Ovary (tissue), 9 donors: ENCODE results near the gene PCTP. TPM values are rescaled to one million over a fixed set of nuclear protein-coding genes. Genes with fewer than 3 reads are reported as not detected.
A peak's percentile ranks its signal among the peaks of the same experiment; 100 is the strongest.

Experiments used
- DNase-seq, 5 donors: peaks; one replicate each; pipeline ENCODE4 v3.0.0-alpha.2; 2019 to 2020
- H3K27ac ChIP-seq, 2 donors: fragments of 200-600 bp; one replicate each; pipeline versions ENCODE4 v1.5.1 to v1.8.0; 2019 to 2022
- H3K27me3 ChIP-seq: fragments of 200-600 bp; one replicate; pipeline ENCODE4 v1.8.0; 2022
- H3K36me3 ChIP-seq: fragments of 200-600 bp; sonication (generic); one replicate; pipeline ENCODE4 v1.5.1; 2019
- H3K4me1 ChIP-seq: one replicate; pipeline ENCODE4 v1.8.1; 2013; ENCODE audit warnings: mild to moderate bottlenecking, moderate library complexity; ENCODE audit not compliant: insufficient read depth
- H3K4me3 ChIP-seq: fragments of 200-600 bp; sonication (generic); one replicate; pipeline ENCODE4 v1.5.1; 2017
- H3K9me3 ChIP-seq, 2 donors: fragments of 200-600 bp in 1 of 2; sonication (generic) in 1 of 2; one replicate each; pipeline versions ENCODE4 v1.5.1 to v1.8.1; 2013 to 2019; ENCODE audit warnings: mild to moderate bottlenecking in 1 of 2, moderate library complexity in 1 of 2
- EP300 ChIP-seq: sonication (generic); formaldehyde crosslinking; IDR thresholded peaks from one replicate; pipeline ENCODE4 v1.6.1; 2017; ENCODE audit warnings: antibody characterized with exemption
- POLR2A ChIP-seq: fragments of 450-650 bp; IDR thresholded peaks from one replicate; pipeline ENCODE4 v1.6.1; 2017; ENCODE audit warnings: antibody characterized with exemption, mild to moderate bottlenecking, moderate library complexity
- WGBS, 3 donors: extraction: QIAGEN DNeasy Blood & Tissue Kit in 1 of 3; methylation state at CpG; one replicate each; pipeline versions ENCODE4 v1.1.5 to v1.1.7; 2013 to 2017; 5-methylcytosine and 5-hydroxymethylcytosine counted together
- intact Hi-C, 4 donors: fragments of 100-400 bp; cut with DNase I; formaldehyde crosslinking; loops; one replicate each; pipeline versions ENCODE4 v1.11.0 to v1.15.1; 2022 to 2023
- polyA plus RNA-seq, 2 donors: library from polyadenylated mRNA; stranded (reverse); fragments of 200-250 nt in 1 of 2; fragments of 350-450 nt in 1 of 2; fragmentation: Illumina TruSeq in 1 of 2; extraction: RNeasy Lipid Tissue Mini Kit (QIAGEN cat#74804) in 1 of 2; gene quantifications; one replicate each; pipeline ENCODE4 v1.2.3, GENCODE V29; 2013 to 2014
- total RNA-seq, 7 donors: library from RNA; depleted of rRNA in 2 of 7; stranded (reverse); fragments of >200 nt in 2 of 7; fragmentation: NEBNext Ultra II Directional in 3 of 7; extraction: Animal tissue kit (Norgen Biotek cat#: 25700) in 3 of 7; gene quantifications; one replicate each; pipeline versions ENCODE4 v1.1.0 to v1.2.4, GENCODE V29; 2016 to 2023
- TF ChIP-seq, protein P1 (sequence below), 3 donors: fragments of 450-650 bp in 2 of 3; fragments of 200-600 bp in 1 of 3; IDR thresholded peaks; one replicate each; pipeline versions ENCODE4 v1.5.1 to v1.8.0; 2016 to 2022; ENCODE audit warnings: antibody characterized with exemption in 3 of 3, mild to moderate bottlenecking in 1 of 3
- donor health status: DM: no; HTN: no; CAD: no; lungs with moderate emphysema.
- donor health status: DM: no; HTN: no; CAD: no.
- donor health status: Bipolar disorder and iron deficiency.
- donor health status: DM: yes; HTN: yes; CAD: no.
- donor health status: DM: no; HTN: no; CAD: no.
- donor health status: DM: yes; HTN: yes; CAD: no.

The PCTP gene
- total and polyA plus RNA-seq, 9 donors: 7.2 to 18.8 (median 11.8) TPM

DNA sequence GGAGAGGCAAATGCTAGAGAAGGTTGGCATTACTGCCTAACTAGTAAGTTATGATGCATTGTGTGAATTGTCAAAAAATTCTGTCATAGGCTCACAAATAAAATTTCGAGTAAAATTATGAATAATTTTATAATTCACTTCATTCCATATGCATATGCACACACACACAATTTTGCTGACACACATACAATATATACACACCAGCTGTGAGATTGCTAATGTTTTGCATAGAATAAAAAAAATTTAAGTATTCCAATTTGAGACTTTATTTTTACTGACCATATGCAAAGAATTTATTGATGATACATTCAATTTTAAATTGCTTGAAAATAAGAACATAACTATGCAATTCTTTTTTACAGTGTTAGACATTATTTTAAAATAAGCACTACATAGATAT lies 21.4 kb upstream of the PCTP start:
- DNase-seq: no peak
- intact Hi-C loops: no loop called here
- Histone ChIP-seq H3K36me3 (no peaks in the 10 kb centered on the region), H3K9me3 (no peaks in the 10 kb centered on the region), H3K27ac (no peak overlapping the region), H3K27me3 (no peaks in the 10 kb centered on the region), H3K4me1 (peaks cover 6% of the 10 kb centered on the region), H3K4me3 (no peak overlapping the region)
- WGBS, 3 donors: 62 to 90% (median 88%) methylated on average over 1 of the region's 1 CpG
- TF ChIP-seq POLR2A: no peak
- TF ChIP-seq, protein P1, sequence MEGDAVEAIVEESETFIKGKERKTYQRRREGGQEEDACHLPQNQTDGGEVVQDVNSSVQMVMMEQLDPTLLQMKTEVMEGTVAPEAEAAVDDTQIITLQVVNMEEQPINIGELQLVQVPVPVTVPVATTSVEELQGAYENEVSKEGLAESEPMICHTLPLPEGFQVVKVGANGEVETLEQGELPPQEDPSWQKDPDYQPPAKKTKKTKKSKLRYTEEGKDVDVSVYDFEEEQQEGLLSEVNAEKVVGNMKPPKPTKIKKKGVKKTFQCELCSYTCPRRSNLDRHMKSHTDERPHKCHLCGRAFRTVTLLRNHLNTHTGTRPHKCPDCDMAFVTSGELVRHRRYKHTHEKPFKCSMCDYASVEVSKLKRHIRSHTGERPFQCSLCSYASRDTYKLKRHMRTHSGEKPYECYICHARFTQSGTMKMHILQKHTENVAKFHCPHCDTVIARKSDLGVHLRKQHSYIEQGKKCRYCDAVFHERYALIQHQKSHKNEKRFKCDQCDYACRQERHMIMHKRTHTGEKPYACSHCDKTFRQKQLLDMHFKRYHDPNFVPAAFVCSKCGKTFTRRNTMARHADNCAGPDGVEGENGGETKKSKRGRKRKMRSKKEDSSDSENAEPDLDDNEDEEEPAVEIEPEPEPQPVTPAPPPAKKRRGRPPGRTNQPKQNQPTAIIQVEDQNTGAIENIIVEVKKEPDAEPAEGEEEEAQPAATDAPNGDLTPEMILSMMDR (IDR thresholded peaks at IDR 0.05): no peak
- no peak for TF ChIP-seq EP300

DNA sequence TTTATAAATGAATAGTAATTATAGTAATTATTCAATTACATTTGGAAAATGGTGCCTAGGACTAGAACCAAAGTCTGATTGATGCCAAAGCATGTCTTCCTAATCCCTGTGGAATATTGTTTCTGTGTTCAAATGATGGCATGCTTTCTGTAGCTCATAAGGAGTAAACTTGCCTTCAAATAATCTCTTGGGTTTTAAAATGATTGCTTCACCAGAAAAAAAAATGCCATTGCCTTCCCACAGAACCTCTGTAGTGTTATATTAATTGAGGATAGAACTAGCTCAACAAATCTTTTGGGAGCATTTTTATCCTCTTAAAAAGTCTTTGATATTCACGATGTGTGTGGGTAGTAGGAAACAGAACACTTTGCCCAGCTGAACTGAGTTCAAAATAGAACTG lies 20.5 kb upstream of the PCTP start:
- Histone ChIP-seq H3K4me3 (no peak overlapping the region), H3K4me1 (peaks cover 6% of the 10 kb centered on the region), H3K27ac (peak overlapping the region in 1 of 2 donors; percentile 39), H3K36me3 (no peaks in the 10 kb centered on the region), H3K27me3 (no peaks in the 10 kb centered on the region), H3K9me3 (no peaks in the 10 kb centered on the region)
- WGBS, 3 donors: 1 to 7% (median 3%) methylated on average over 1 of the region's 1 CpG
- no peak for DNase-seq
- TF ChIP-seq, protein P1 (IDR thresholded peaks at IDR 0.05): no peak
- TF ChIP-seq EP300 (no peak), POLR2A (no peak)
- intact Hi-C loops: no loop called here

DNA sequence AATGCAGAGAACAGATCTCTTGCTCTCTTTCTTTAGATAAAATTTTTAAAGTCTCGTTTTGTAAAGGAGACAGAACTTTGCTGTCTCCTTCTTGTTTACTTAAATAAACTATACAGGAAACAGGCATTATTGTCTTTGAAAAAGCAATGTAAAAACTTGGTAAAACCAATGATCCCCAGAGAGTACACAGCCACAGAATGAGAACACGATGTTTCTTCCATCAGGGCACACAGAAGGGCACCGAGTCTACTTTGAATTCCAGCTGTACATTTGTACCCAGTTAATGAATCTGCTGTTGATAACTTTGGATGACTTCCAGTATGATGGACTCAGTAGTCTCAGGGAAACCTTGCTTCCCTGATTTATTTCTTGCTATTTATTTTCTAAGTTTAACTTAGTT lies 20.0 kb upstream of the PCTP start:
- Histone ChIP-seq H3K4me1 (peaks cover 6% of the 10 kb centered on the region), H3K27ac (peak overlapping the region in 1 of 2 donors; percentile 39), H3K4me3 (no peak overlapping the region), H3K9me3 (no peaks in the 10 kb centered on the region), H3K27me3 (no peaks in the 10 kb centered on the region), H3K36me3 (no peaks in the 10 kb centered on the region)
- DNase-seq: no peak
- intact Hi-C loops: no loop called here
- TF ChIP-seq, protein P1 (IDR thresholded peaks at IDR 0.05): no peak
- TF ChIP-seq POLR2A (no peak), EP300 (no peak)
- 6 to 14% (median 10%) methylated on average over 3 of the region's 3 CpGs for WGBS, 3 donors

DNA sequence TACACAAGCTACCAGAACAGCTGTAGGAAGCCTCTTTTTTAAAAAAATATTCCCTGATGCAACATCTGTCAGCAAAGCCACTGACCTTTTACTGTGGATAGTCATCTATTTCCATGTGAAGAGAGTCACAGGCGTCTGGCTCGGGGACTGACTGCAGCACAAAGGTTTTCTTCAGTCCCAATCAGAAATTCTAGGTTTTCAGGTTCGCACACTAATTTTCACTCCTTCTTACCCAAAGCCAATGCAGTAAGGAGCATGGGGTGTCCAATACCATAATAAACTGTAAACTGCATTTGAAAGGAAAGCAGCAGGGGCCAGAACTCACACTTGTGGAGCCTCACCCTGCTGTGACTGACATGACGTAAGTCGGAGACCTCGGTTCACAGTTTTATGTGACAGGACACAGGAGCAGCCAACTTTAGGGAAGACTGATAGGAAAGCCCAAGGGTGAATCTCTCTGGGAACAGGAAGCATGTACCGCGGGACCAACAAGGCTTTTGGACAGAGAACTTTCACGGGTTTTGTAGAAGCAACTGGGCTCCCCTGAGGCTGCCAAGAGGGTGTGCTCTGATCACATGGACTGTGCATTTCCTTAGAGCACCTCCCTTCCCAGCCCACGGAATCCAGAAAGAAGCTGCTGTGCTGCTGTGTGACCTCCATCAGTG lies 19.1 kb upstream of the PCTP start:
- intact Hi-C loops: no loop called here
- no peaks in the 10 kb centered on the region for H3K9me3 ChIP-seq
- no peaks in the 10 kb centered on the region for H3K36me3 ChIP-seq
- H3K27ac ChIP-seq: no peak overlapping the region
- H3K27me3 ChIP-seq: no peaks in the 10 kb centered on the region
- peaks cover 3% of the 10 kb centered on the region for H3K4me1 ChIP-seq
- TF ChIP-seq EP300 (no peak), POLR2A (no peak)
- TF ChIP-seq, protein P1 (IDR thresholded peaks at IDR 0.05): no peak
- no peak overlapping the region for H3K4me3 ChIP-seq
- peak; percentile 33 to 64 (median 51) for DNase-seq
- 22 to 36% (median 23%) methylated on average over 10 of the region's 10 CpGs for WGBS, 3 donors
